ENCODE measurements around the gene GRAMD1A.

The GRAMD1A gene

GRCh38 chr19:35076026-35076370 is 75.9 kb downstream of the GRAMD1A start:
- no peak overlapping the region for H3K27ac ChIP-seq (ENCODE audit: low read length)
- no peak overlapping the region for H3K9ac ChIP-seq (ENCODE audit: low read depth, low read length)
- H3K36me3 ChIP-seq (ENCODE audit: insufficient read depth, low read depth, low read length), result no peaks in the 10 kb centered on the region
- H3K4me1 ChIP-seq (ENCODE audit: insufficient read depth, low read length), result no peaks in the 10 kb centered on the region
- H3K27me3 ChIP-seq (ENCODE audit: insufficient read depth, low read length), result no peaks in the 10 kb centered on the region; the same call in 1 of the 2 replicates
- no peaks in the 10 kb centered on the region for H3K9me3 ChIP-seq (ENCODE audit: insufficient read depth, low read depth, low read length)
- no peak overlapping the region for H3K4me3 ChIP-seq (ENCODE audit: low read length)

Data from iPS-20b (cell line).